ENCODE measurements around the gene PDE8B. TPM values are rescaled to one million over a fixed set of nuclear protein-coding genes. Genes with fewer than 3 reads are reported as not detected.
"Not testable (repeated sequence)": the region's sequence is repeated elsewhere in the genome, so short reads cannot be mapped to it uniquely, and the experiment has no call there.

The PDE8B gene
- total RNA-seq, 4 donors from 2014 or later: 13.0 to 54.4 (median 27.3) TPM

DNA sequence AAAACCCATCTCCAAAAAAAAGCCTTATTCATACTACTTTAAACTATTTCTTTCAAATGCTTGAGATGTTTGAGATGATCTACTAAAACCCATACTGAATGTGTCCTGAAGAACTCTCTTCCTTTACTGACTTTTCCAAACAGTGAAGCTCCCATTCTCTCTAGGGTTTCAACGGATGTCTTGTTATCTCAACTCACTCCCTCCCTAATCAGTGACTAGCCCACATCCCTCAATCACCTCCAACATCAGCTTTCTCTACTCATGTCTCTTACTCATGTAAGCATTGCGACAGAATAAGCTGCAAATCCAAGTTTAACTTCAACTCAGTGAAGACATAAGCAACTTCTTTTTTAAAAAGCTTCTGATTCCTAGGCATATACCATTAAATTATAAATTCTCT lies 239.5 kb downstream of the PDE8B start:
- Histone ChIP-seq H3K27me3 (no peaks in the 10 kb centered on the region), H3K4me3 (no peak overlapping the region), H3K36me3 (no peaks in the 10 kb centered on the region), H3K4me1 (no peaks in the 10 kb centered on the region), H3K27ac (no peak overlapping the region), H3K9me3 (no peaks in the 10 kb centered on the region)
- intact Hi-C loops (cut with DNase I; ENCODE audit: low total_unique reads): no loop called here
- TF ChIP-seq, protein P1, sequence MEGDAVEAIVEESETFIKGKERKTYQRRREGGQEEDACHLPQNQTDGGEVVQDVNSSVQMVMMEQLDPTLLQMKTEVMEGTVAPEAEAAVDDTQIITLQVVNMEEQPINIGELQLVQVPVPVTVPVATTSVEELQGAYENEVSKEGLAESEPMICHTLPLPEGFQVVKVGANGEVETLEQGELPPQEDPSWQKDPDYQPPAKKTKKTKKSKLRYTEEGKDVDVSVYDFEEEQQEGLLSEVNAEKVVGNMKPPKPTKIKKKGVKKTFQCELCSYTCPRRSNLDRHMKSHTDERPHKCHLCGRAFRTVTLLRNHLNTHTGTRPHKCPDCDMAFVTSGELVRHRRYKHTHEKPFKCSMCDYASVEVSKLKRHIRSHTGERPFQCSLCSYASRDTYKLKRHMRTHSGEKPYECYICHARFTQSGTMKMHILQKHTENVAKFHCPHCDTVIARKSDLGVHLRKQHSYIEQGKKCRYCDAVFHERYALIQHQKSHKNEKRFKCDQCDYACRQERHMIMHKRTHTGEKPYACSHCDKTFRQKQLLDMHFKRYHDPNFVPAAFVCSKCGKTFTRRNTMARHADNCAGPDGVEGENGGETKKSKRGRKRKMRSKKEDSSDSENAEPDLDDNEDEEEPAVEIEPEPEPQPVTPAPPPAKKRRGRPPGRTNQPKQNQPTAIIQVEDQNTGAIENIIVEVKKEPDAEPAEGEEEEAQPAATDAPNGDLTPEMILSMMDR (IDR thresholded peaks at IDR 0.05): no peak
- TF ChIP-seq POLR2A (IDR thresholded peaks at IDR 0.05): no peak
- no peak for DNase-seq

DNA sequence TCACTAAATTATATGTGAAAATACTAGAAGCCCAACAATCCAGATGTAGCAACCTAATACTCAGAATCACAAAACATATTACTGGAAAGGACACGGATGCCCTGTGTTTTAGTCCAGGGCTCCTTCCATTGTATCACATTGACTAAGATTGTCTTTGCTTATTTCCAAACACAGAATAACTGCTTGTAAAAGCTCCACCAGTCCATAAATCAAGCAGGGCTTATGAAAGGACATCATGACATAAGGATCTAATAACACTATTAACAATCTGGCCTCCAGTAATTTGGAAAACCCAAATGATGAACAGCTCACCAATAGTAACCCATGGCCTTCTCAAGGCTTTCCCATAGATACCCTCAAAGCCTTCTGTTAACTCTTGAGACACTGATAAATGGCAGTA lies 241.9 kb downstream of the PDE8B start:
- no peaks in the 10 kb centered on the region for H3K27me3 ChIP-seq
- intact Hi-C loops (cut with DNase I; ENCODE audit: low total_unique reads): no loop called here

DNA sequence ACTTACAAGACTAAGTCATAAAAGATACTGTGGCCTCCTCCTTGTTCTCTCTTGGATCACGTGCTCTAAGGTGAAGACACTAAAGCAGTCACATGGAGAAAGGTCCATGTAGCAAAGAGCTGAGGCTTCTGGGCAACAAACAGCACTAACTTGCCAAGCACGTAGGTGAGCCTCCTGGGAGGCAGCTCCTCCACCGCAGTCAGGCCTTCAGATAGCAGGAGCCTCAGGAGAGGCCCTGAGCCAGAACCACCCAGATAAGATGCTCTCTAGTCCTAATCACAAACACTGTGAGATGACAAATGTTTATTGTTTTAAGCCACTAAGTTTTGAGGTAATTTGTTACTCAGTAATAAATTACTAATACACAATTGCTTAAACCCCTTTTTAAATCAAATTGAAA lies 243.6 kb downstream of the PDE8B start:
- Histone ChIP-seq H3K27me3 (no peaks in the 10 kb centered on the region), H3K27ac (no peak overlapping the region), H3K36me3 (no peaks in the 10 kb centered on the region), H3K4me1 (no peaks in the 10 kb centered on the region), H3K9me3 (no peaks in the 10 kb centered on the region), H3K4me3 (no peak overlapping the region)
- DNase-seq: no peak
- TF ChIP-seq, protein P1 (IDR thresholded peaks at IDR 0.05): no peak
- TF ChIP-seq POLR2A (IDR thresholded peaks at IDR 0.05): no peak
- intact Hi-C loops (cut with DNase I; ENCODE audit: low total_unique reads): no loop called here

More for the DNA sequence above, 241.9 kb downstream of the PDE8B start:
- Histone ChIP-seq H3K4me3 (no peak overlapping the region), H3K27ac (no peak overlapping the region), H3K9me3 (no peaks in the 10 kb centered on the region), H3K4me1 (no peaks in the 10 kb centered on the region), H3K36me3 (no peaks in the 10 kb centered on the region)
- TF ChIP-seq, protein P1 (IDR thresholded peaks at IDR 0.05): no peak
- no peak for TF ChIP-seq POLR2A (IDR thresholded peaks at IDR 0.05)
- no peak for DNase-seq

DNA sequence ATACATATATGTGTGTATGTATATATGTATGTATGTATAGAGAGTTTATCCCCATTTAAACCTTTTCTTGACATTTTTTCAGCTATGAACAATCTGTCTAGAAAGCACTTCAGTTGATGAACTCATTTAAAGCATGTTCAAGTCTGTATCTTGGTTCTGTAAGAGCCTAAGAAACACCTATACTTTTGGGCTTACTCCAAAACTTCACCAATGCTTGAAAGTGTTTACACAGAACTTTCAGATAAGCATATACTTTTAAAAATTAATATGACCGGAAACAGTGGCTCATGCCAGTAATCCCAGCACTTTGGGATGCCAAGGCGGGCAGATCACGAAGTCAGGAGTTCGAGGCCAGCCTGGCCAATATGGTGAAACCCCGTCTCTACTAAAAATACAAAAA lies 250.8 kb downstream of the PDE8B start:
- TF ChIP-seq, protein P1 (IDR thresholded peaks at IDR 0.05): no peak
- TF ChIP-seq POLR2A (IDR thresholded peaks at IDR 0.05): no peak

DNA sequence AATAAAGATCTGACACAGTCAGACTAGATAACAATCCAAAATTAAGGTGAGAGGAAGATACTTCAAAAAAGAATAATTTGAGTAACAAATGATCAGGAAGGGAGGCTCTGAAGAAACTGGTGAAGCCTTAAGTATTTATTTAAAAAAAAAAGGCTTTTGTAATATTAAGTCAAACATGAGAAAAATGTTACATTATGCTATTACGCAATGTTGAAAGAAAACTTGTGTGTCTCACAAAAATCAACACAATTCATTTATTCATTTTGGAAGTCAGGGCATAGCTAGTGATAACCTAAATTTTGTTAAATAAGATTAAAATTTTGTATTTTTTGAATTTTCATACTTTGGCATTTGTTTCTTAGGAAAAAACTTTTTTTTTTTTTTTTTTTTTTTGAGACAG lies 253.4 kb downstream of the PDE8B start:
- no peak for TF ChIP-seq POLR2A (IDR thresholded peaks at IDR 0.05)
- TF ChIP-seq, protein P1 (IDR thresholded peaks at IDR 0.05): no peak
- H3K27ac ChIP-seq: no peak overlapping the region
- H3K27me3 ChIP-seq: no peaks in the 10 kb centered on the region
- no peak for DNase-seq
- H3K4me3 ChIP-seq: no peak overlapping the region
- H3K36me3 ChIP-seq: peaks cover 0 to 2% of the 10 kb centered on the region in 2 donors
- intact Hi-C loops (cut with DNase I; ENCODE audit: low total_unique reads): no loop called here
- no peaks in the 10 kb centered on the region for H3K4me1 ChIP-seq
- no peaks in the 10 kb centered on the region for H3K9me3 ChIP-seq

More for the DNA sequence above, 250.8 kb downstream of the PDE8B start:
- H3K4me1 ChIP-seq: no peaks in the 10 kb centered on the region
- no peak overlapping the region for H3K27ac ChIP-seq
- DNase-seq: no peak
- intact Hi-C loops (cut with DNase I; ENCODE audit: low total_unique reads): no loop called here
- no peaks in the 10 kb centered on the region for H3K27me3 ChIP-seq
- H3K9me3 ChIP-seq: no peaks in the 10 kb centered on the region
- H3K4me3 ChIP-seq: no peak overlapping the region
- H3K36me3 ChIP-seq: peaks cover 0 to 2% of the 10 kb centered on the region in 2 donors

DNA sequence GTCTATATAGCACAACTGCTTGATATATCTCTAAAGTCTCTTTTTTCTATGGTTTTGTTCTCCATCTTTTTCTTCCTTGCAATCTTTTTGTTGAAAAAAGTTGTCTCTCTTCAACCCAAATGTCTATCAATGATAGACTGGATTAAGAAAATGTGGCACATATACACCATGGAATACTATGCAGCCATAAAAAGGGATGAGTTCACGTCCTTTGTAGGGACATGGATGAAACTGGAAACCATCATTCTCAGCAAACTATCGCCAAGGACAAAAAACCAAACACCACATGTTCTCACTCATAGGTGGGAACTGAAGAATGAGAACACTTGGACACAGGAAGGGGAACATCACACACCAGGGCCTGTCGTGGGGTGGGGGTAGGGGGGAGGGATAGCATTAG lies 258.4 kb downstream of the PDE8B start:
- H3K4me3 ChIP-seq; H3K36me3 ChIP-seq; H3K27ac ChIP-seq; H3K4me1 ChIP-seq; H3K27me3 ChIP-seq; intact Hi-C loops (cut with DNase I; ENCODE audit: low total_unique reads); H3K9me3 ChIP-seq; DNase-seq: not testable (repeated sequence)

DNA sequence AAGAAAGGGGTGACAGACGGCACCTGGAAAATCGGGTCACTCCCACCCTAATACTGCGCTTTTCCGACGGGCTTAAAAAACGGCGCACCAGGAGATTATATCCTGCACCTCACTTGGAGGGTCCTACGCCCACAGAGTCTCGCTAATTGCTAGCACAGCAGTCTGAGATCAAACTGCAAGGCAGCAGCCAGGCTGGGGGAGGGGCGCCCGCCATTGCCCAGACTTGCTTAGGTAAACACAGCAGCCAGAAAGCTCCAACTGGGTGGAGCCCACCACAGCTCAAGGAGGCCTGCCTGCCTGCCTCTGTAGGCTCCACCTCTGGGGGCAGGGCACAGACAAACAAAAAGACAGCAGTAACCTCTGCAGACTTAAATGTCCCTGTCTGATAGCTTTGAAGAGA lies 264.6 kb downstream of the PDE8B start:
- H3K4me3 ChIP-seq, H3K9me3 ChIP-seq: not testable (repeated sequence)

More for the DNA sequence above, 264.6 kb downstream of the PDE8B start:
- intact Hi-C loops (cut with DNase I; ENCODE audit: low total_unique reads); H3K27me3 ChIP-seq; DNase-seq; H3K36me3 ChIP-seq; H3K27ac ChIP-seq; H3K4me1 ChIP-seq: not testable (repeated sequence)
